ENCODE results near the gene CLIC5.

DNA sequence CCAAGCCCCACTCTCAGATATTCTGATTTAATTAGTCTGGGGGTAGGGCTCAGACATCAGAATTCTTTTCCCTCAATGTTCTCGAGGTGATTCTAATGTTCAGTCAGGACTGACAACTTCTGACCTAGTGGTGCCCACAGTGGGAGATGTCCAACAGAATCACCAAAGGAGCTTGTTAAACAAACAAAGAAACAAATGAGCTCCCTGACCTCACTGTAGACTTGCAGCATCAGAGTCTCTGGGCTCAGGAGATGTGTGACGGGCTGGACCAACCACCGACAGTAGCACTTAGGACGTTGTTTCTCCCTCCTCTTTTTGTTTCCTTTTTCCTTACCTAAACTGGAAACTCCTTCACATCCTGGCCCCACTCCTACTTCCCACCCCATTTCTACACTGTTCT, 49.3 kb downstream of the CLIC5 start:
- TF ChIP-seq, protein P1, sequence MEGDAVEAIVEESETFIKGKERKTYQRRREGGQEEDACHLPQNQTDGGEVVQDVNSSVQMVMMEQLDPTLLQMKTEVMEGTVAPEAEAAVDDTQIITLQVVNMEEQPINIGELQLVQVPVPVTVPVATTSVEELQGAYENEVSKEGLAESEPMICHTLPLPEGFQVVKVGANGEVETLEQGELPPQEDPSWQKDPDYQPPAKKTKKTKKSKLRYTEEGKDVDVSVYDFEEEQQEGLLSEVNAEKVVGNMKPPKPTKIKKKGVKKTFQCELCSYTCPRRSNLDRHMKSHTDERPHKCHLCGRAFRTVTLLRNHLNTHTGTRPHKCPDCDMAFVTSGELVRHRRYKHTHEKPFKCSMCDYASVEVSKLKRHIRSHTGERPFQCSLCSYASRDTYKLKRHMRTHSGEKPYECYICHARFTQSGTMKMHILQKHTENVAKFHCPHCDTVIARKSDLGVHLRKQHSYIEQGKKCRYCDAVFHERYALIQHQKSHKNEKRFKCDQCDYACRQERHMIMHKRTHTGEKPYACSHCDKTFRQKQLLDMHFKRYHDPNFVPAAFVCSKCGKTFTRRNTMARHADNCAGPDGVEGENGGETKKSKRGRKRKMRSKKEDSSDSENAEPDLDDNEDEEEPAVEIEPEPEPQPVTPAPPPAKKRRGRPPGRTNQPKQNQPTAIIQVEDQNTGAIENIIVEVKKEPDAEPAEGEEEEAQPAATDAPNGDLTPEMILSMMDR (IDR thresholded peaks at IDR 0.05) = no peak
- TF ChIP-seq POLR2AphosphoS5 (IDR thresholded peaks at IDR 0.05) (no peak), POLR2A (IDR thresholded peaks at IDR 0.05) (no peak)
